SU-DHL-6 (cell line): ENCODE data around the gene CADPS.

ENCODE experiments used
- EZH2phosphoT487 ChIP-seq: fragments of 200-600 bp; sonication (generic), shearing (Covaris generic); conservative IDR thresholded peaks from 2 replicates; pipeline ENCODE4 v1.6.1; 2018; ENCODE audit warnings: mild to moderate bottlenecking, antibody characterized with exemption, low read length, moderate library complexity, mixed read lengths
- TF ChIP-seq, protein P1 (sequence below): fragments of 200-600 bp; sonication (generic); IDR thresholded peaks from one replicate; pipeline ENCODE4 v1.5.1; 2017; ENCODE audit warnings: antibody characterized with exemption, mild to moderate bottlenecking, low read length, moderate library complexity; ENCODE audit not compliant: insufficient read depth, poor library complexity, severe bottlenecking

DNA sequence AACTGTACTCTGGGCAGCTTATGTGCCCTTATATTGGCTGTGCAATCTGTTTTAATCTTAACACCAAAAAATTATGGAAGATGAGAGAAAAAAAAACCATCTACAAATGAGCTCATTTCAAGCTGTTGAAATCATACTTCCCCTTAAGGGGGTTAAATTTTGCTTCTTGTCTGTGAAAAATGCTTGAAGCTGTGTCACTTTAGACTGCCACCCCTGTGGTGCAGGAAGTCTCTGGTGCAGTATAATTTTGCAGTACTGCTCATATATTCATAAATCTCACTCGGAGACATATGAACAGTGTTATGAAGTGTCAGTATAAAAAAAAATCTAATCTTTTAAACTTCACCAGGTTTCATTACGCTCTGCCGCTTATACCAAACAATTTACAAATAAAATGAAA lies 471.5 kb downstream of the CADPS start:
- TF ChIP-seq, protein P1, sequence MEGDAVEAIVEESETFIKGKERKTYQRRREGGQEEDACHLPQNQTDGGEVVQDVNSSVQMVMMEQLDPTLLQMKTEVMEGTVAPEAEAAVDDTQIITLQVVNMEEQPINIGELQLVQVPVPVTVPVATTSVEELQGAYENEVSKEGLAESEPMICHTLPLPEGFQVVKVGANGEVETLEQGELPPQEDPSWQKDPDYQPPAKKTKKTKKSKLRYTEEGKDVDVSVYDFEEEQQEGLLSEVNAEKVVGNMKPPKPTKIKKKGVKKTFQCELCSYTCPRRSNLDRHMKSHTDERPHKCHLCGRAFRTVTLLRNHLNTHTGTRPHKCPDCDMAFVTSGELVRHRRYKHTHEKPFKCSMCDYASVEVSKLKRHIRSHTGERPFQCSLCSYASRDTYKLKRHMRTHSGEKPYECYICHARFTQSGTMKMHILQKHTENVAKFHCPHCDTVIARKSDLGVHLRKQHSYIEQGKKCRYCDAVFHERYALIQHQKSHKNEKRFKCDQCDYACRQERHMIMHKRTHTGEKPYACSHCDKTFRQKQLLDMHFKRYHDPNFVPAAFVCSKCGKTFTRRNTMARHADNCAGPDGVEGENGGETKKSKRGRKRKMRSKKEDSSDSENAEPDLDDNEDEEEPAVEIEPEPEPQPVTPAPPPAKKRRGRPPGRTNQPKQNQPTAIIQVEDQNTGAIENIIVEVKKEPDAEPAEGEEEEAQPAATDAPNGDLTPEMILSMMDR, result no peak
- TF ChIP-seq EZH2phosphoT487, result no peak
